BE2C (cell line): ENCODE results near the gene EBPL.

Experiments used
- DNase-seq: peaks from one replicate; pipeline ENCODE4 v3.0.0-alpha.2; 2020
- H3K27me3 ChIP-seq: fragments of 250-450 bp; sonication (Bioruptor Pico); 2 replicates; pipeline ENCODE4 v1.5.1; 2020; ENCODE audit warnings: mild to moderate bottlenecking
- H3K36me3 ChIP-seq: fragments of 250-450 bp; sonication (Bioruptor Pico); 2 replicates; pipeline ENCODE4 v1.5.1; 2020; ENCODE audit warnings: mild to moderate bottlenecking
- H3K4me1 ChIP-seq: fragments of 250-450 bp; sonication (Bioruptor Pico); 2 replicates; pipeline ENCODE4 v1.5.1; 2020
- H3K4me3 ChIP-seq: 2 replicates; pipeline ENCODE4 v1.5.1; 2011; ENCODE audit warnings: low read depth, low read length
- H3K9me3 ChIP-seq: fragments of 250-450 bp; sonication (Bioruptor Pico); 2 replicates; pipeline ENCODE4 v1.5.1; 2020
- TF ChIP-seq, protein P1 (sequence below): IDR thresholded peaks from 2 replicates; pipeline ENCODE4 v1.5.1; 2012; ENCODE audit warnings: mild to moderate bottlenecking, low read depth, low read length

Gene EBPL

DNA sequence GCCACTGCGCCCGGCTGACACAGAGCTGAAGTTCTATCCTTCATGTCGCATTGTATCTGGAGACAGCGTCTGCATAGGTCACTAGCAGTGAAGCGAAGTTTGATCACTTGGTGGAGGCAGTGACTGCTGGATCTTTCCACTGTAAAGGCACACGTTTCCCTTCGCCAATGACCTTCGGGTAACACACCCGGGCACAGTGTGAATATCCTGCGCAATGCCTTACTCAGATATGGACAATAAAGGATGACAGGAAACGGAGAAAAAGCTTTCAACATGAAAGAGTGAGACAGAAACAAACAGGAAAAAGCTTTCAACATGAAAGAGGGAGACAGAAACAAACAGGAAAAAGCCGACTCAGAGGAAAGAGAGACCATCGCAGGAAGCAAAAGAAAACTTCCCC is 45.8 kb downstream of the EBPL start:
- Histone ChIP-seq H3K36me3 (no peaks in the 10 kb centered on the region), H3K4me1 (no peaks in the 10 kb centered on the region), H3K4me3 (no peak overlapping the region), H3K9me3 (no peaks in the 10 kb centered on the region), H3K27me3 (no peaks in the 10 kb centered on the region)
- TF ChIP-seq, protein P1, sequence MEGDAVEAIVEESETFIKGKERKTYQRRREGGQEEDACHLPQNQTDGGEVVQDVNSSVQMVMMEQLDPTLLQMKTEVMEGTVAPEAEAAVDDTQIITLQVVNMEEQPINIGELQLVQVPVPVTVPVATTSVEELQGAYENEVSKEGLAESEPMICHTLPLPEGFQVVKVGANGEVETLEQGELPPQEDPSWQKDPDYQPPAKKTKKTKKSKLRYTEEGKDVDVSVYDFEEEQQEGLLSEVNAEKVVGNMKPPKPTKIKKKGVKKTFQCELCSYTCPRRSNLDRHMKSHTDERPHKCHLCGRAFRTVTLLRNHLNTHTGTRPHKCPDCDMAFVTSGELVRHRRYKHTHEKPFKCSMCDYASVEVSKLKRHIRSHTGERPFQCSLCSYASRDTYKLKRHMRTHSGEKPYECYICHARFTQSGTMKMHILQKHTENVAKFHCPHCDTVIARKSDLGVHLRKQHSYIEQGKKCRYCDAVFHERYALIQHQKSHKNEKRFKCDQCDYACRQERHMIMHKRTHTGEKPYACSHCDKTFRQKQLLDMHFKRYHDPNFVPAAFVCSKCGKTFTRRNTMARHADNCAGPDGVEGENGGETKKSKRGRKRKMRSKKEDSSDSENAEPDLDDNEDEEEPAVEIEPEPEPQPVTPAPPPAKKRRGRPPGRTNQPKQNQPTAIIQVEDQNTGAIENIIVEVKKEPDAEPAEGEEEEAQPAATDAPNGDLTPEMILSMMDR, result no peak
- DNase-seq, result no peak

GRCh38 chr13:49643035-49643646 is 48.1 kb downstream of the EBPL start:
- no peaks in the 10 kb centered on the region for H3K36me3 ChIP-seq
- H3K4me3 ChIP-seq, result no peak overlapping the region
- peak; percentile 45 for DNase-seq
- TF ChIP-seq, protein P1, result no peak
- H3K9me3 ChIP-seq, result no peaks in the 10 kb centered on the region
- H3K27me3 ChIP-seq, result no peaks in the 10 kb centered on the region
- no peaks in the 10 kb centered on the region for H3K4me1 ChIP-seq

GRCh38 chr13:49641801-49642291 is 49.4 kb downstream of the EBPL start:
- no peak overlapping the region for H3K4me3 ChIP-seq
- DNase-seq, result no peak

DNA sequence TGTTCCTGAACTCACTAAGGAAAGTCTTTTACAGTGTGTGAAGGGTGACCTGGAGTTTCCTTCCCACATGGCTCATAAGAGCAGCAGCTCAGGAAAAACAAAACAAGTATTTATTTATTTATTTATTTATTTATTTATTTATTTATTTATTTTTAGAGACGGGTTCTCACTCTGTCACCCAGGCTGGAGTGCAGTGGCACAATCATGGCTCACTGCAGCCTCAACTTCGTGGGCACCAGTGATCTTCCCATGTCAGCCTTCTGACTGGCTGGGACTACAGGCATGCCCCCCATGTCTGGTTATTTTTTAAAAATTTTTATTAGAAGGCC is 52.6 kb downstream of the EBPL start:
- Histone ChIP-seq H3K4me3 (no peak overlapping the region), H3K27me3 (no peaks in the 10 kb centered on the region), H3K9me3 (no peaks in the 10 kb centered on the region), H3K4me1 (no peaks in the 10 kb centered on the region), H3K36me3 (no peaks in the 10 kb centered on the region)
- DNase-seq, result no peak
- TF ChIP-seq, protein P1, result no peak

More at GRCh38 chr13:49641801-49642291, 49.4 kb downstream of the EBPL start:
- H3K4me1 ChIP-seq, result no peaks in the 10 kb centered on the region
- TF ChIP-seq, protein P1, result no peak
- no peaks in the 10 kb centered on the region for H3K36me3 ChIP-seq
- H3K9me3 ChIP-seq, result no peaks in the 10 kb centered on the region
- no peaks in the 10 kb centered on the region for H3K27me3 ChIP-seq

GRCh38 chr13:49638030-49638743 is 53.1 kb downstream of the EBPL start:
- DNase-seq, result no peak

DNA sequence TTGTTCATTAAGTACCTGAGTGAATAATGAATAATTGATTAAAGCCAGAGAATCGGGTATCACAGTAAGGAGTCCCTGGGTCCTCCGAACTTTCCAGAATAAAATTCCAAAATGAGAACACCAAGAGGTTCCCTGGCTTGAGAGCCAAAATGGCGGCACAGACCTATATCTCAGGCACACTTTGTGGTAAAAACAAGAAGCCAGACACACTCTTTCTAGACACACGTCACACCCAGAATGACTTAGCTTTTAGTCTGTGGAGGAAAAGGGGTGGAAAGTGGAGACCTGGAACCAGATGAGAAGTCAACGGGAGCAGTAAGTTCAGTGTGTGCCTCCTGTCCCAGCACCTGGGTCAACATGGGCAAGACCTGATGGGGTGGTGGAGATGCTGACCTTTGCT is 54.6 kb downstream of the EBPL start:
- DNase-seq, result no peak
- H3K36me3 ChIP-seq, result no peaks in the 10 kb centered on the region
- no peaks in the 10 kb centered on the region for H3K27me3 ChIP-seq
- no peak overlapping the region for H3K4me3 ChIP-seq
- H3K9me3 ChIP-seq, result no peaks in the 10 kb centered on the region
- TF ChIP-seq, protein P1, result no peak
- H3K4me1 ChIP-seq, result no peaks in the 10 kb centered on the region

More at GRCh38 chr13:49638030-49638743, 53.1 kb downstream of the EBPL start:
- H3K4me1 ChIP-seq, result no peaks in the 10 kb centered on the region
- TF ChIP-seq, protein P1, result 0 out of 2 replicates have a peak, but pooled peaks have one; percentile 2
- no peak overlapping the region for H3K4me3 ChIP-seq
- H3K9me3 ChIP-seq, result no peaks in the 10 kb centered on the region
- no peaks in the 10 kb centered on the region for H3K27me3 ChIP-seq
- no peaks in the 10 kb centered on the region for H3K36me3 ChIP-seq
